Prostate gland (tissue), 2 donors: Measurements from ENCODE around the gene FAM83C. TPM values are rescaled to one million over a fixed set of nuclear protein-coding genes. Genes with fewer than 3 reads are reported as not detected.

ENCODE experiments used
- DNase-seq: peaks from one replicate; pipeline ENCODE4 v3.0.0-alpha.2; 2019; ENCODE audit warnings: low spot score
- H3K27ac ChIP-seq, 2 donors: fragments of 200-600 bp; sonication (generic); 2 replicates each; pipeline ENCODE4 v1.5.1; 2017 to 2019
- H3K27me3 ChIP-seq: fragments of 200-600 bp; sonication (generic); replicated peaks from 2 replicates; pipeline ENCODE4 v1.5.1; 2019; ENCODE audit not compliant: insufficient read depth
- H3K36me3 ChIP-seq, 2 donors: fragments of 200-600 bp; sonication (generic); 1 replicate in 1 of 2; 2 replicates in 1 of 2; pipeline versions ENCODE4 v1.5.1 to v1.8.1; 2017 to 2019
- H3K4me1 ChIP-seq: fragments of 200-600 bp; sonication (generic); replicated peaks from 2 replicates; pipeline ENCODE4 v1.5.1; 2019
- H3K4me3 ChIP-seq, 2 donors: fragments of 200-600 bp; sonication (generic); 2 replicates each; pipeline ENCODE4 v1.5.1; 2017 to 2019
- H3K9me3 ChIP-seq: fragments of 200-600 bp; sonication (generic); 2 replicates; pipeline ENCODE4 v1.5.1; 2017
- POLR2A ChIP-seq: fragments of 450-650 bp; IDR thresholded peaks from one replicate; pipeline ENCODE4 v1.6.1; 2016; ENCODE audit warnings: antibody characterized with exemption, mild to moderate bottlenecking
- POLR2AphosphoS5 ChIP-seq: sonication (generic); formaldehyde crosslinking; IDR thresholded peaks from one replicate; pipeline ENCODE4 v1.6.1; 2017; ENCODE audit warnings: antibody characterized with exemption
- WGBS: methylation state at CpG from one replicate; pipeline ENCODE4 v1.1.5; 2018; 5-methylcytosine and 5-hydroxymethylcytosine counted together
- intact Hi-C: fragments of 100-400 bp; cut with DNase I; formaldehyde crosslinking; loops from one replicate; pipeline ENCODE4 v1.14.2; 2022
- total RNA-seq, 2 donors: library from RNA; depleted of rRNA; stranded (reverse); fragments of >200 nt; gene quantifications; one replicate each; pipeline ENCODE4 v1.1.0, GENCODE V29; 2016
- TF ChIP-seq, protein P1 (sequence below), 4 experiments: fragments of 200-600 bp in 2 of 4; fragments of 450-650 bp in 2 of 4; sonication (generic) in 2 of 4; IDR thresholded peaks; 1 replicate in 3 of 4; 2 replicates in 1 of 4; pipeline ENCODE4 v1.5.1; 2016 to 2019; ENCODE audit warnings: antibody characterized with exemption in 4 of 4, mild to moderate bottlenecking in 2 of 4, moderate library complexity in 2 of 4

FAM83C gene
- total RNA-seq, 2 donors from 2014 or later: 0.28 to 0.36 TPM

DNA sequence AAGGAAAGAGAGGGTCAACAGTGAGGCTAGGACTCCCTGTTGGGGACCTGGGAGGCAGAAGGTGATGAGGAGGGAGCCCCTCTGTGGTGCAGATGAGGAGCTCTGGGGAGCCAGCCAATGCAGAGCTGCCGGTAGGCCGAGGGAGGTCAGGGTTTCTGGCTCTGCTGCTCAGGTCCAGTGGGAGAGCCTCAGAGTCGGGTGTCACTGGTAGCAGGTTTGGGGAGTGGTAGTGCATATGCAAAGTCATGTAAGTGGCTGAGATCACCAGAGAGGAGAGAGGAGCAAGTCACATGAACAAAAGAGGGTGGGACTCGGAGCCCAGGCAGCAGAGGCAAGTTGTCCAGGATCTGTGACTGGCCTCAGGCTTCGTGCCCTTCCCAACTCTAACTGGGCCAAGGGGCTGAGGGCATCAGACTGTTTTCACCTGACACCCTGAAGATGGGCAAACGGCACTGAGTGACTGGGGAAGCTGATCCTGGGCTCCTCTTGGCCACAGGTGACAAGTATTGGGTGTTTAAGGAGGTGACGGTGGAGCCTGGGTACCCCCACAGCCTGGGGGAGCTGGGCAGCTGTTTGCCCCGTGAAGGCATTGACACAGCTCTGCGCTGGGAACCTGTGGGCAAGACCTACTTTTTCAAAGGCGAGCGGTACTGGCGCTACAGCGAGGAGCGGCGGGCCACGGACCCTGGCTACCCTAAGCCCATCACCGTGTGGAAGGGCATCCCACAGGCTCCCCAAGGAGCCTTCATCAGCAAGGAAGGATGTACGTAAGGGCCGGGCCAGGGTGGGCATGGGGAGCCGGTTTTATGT, 20.9 kb downstream of the FAM83C start:
- H3K36me3 ChIP-seq: no peaks in the 10 kb centered on the region

DNA sequence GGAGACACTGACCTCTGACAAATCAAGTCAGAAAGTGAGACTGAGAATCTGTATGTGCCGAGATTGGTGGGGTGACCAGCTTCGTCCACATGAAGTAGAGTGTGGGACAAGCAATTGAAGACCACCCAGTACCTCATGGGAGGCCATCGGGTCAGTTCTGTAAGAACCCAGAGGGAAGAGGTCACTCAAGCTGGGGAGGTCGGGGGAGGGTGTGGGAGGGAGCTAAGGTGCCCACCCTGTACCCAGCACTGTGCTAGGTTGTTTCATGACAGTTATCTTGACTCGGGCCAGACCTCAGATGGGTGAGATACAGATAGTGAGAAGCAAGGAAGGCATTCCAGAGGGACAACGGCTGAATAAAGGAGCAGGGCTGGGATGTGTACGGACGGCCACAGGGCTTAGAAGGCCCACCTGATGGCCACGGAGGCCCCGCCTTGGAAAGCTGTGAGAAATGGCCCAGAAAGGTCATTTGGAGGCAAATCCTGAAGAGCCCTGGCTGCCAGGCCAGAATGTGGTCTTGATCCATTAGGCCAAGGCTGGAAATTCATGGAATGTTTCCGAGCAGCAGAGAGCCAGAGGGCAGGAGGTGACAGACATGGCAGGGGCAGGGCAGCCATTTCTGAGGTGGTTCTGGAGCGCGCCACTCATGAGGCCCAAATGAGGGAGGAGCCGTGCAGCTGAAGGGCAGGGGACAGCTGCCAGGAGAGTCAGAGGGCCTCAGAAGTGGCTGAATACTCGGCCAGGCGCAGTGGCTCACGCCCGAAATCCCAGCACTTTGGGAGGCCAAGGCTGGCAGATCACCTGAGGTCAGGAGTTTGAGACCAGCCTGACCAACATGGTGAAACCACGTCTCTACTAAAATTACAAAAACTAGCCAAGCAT, 22.0 kb downstream of the FAM83C start:
- Histone ChIP-seq H3K27ac (no peak overlapping the region), H3K4me1 (no peaks in the 10 kb centered on the region), H3K27me3 (no peaks in the 10 kb centered on the region), H3K4me3 (no peak overlapping the region), H3K36me3 (no peaks in the 10 kb centered on the region), H3K9me3 (no peaks in the 10 kb centered on the region)
- intact Hi-C loops: no loop called here
- WGBS: 90% methylated on average over 19 of the region's 19 CpGs
- TF ChIP-seq, protein P1, sequence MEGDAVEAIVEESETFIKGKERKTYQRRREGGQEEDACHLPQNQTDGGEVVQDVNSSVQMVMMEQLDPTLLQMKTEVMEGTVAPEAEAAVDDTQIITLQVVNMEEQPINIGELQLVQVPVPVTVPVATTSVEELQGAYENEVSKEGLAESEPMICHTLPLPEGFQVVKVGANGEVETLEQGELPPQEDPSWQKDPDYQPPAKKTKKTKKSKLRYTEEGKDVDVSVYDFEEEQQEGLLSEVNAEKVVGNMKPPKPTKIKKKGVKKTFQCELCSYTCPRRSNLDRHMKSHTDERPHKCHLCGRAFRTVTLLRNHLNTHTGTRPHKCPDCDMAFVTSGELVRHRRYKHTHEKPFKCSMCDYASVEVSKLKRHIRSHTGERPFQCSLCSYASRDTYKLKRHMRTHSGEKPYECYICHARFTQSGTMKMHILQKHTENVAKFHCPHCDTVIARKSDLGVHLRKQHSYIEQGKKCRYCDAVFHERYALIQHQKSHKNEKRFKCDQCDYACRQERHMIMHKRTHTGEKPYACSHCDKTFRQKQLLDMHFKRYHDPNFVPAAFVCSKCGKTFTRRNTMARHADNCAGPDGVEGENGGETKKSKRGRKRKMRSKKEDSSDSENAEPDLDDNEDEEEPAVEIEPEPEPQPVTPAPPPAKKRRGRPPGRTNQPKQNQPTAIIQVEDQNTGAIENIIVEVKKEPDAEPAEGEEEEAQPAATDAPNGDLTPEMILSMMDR (IDR thresholded peaks at IDR 0.05): no peak
- TF ChIP-seq POLR2AphosphoS5 (no peak), POLR2A (no peak)
- DNase-seq: no peak

More for the DNA sequence above, 20.9 kb downstream of the FAM83C start:
- Histone ChIP-seq H3K4me1 (peaks cover 3% of the 10 kb centered on the region), H3K4me3 (no peak overlapping the region), H3K27me3 (no peaks in the 10 kb centered on the region), H3K9me3 (no peaks in the 10 kb centered on the region), H3K27ac (no peak overlapping the region)
- no peak for DNase-seq
- 87% methylated on average over 20 of the region's 20 CpGs for WGBS
- intact Hi-C loops: no loop called here
- TF ChIP-seq POLR2A (no peak), POLR2AphosphoS5 (no peak)
- TF ChIP-seq, protein P1 (IDR thresholded peaks at IDR 0.05): no peak

GRCh38 chr20:35269055-35269781, 23.0 kb downstream of the FAM83C start:
- DNase-seq: peak; percentile 61
- no peaks in the 10 kb centered on the region for H3K9me3 ChIP-seq

DNA sequence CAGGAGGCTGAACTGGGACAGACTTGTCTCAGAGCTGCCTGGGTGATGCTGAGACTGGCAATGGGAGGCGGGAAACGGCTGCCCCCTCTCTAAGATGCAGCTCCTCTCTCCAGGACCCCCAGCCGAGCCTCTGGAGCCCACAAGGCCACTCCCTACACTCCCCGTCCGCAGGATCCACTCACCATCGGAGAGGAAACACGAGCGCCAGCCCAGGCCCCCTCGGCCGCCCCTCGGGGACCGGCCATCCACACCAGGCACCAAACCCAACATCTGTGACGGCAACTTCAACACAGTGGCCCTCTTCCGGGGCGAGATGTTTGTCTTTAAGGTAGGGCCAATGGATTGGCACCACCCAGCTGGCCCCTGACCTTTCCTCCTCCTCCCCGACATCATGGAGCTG, 25.1 kb downstream of the FAM83C start:
- Histone ChIP-seq H3K4me3 (no peak overlapping the region), H3K36me3 (no peaks in the 10 kb centered on the region)
- TF ChIP-seq POLR2AphosphoS5: no peak
- TF ChIP-seq, protein P1 (IDR thresholded peaks at IDR 0.05): no peak
- TF ChIP-seq POLR2A: no peak

More at GRCh38 chr20:35269055-35269781, 23.0 kb downstream of the FAM83C start:
- no peak overlapping the region for H3K4me3 ChIP-seq
- H3K36me3 ChIP-seq: no peaks in the 10 kb centered on the region
- WGBS: 35% methylated on average over 14 of the region's 14 CpGs
- H3K4me1 ChIP-seq: no peaks in the 10 kb centered on the region
- H3K27me3 ChIP-seq: no peaks in the 10 kb centered on the region
- intact Hi-C loops: loop anchor here (5.0 kb wide), 3 partner anchors 42 to 122 kb away; partner anchors contain the start of genes EDEM2 and MMP24
- peak overlapping the region; percentile 37 to 48 for H3K27ac ChIP-seq
- TF ChIP-seq POLR2A: no peak
- TF ChIP-seq POLR2AphosphoS5: peak; percentile 74
- TF ChIP-seq, protein P1 (IDR thresholded peaks at IDR 0.05): peak; percentile 72 to 77 (median 74)

More for the DNA sequence above, 25.1 kb downstream of the FAM83C start:
- intact Hi-C loops: loop anchor here (2.0 to 5.0 kb wide), 4 partner anchors 40 to 170 kb away; partner anchors contain the start of genes EDEM2 and MMP24
- H3K27ac ChIP-seq: no peak overlapping the region
- no peak for DNase-seq
- no peaks in the 10 kb centered on the region for H3K9me3 ChIP-seq
- 92% methylated on average over 16 of the region's 16 CpGs for WGBS
- no peaks in the 10 kb centered on the region for H3K27me3 ChIP-seq
- H3K4me1 ChIP-seq: peaks cover 7% of the 10 kb centered on the region
